GM12878 (cell line): ENCODE measurements around the gene RECK. TPM values are rescaled to one million over a fixed set of nuclear protein-coding genes. Genes with fewer than 3 reads are reported as not detected.

Experiments
- ATAC-seq: fragments of 200-7000 bp; cut with Tn5 transposase; 3 replicates; pipeline ENCODE4 v1.9.1; 2020; ENCODE audit warnings: mild to moderate bottlenecking, moderate library complexity
- BruUV-seq: library from RNA; stranded (reverse); fragments of 400-500 nt; replicated peaks from 2 replicates; lab custom pipeline; 2021; lab: Mats Ljungman, UMichigan
- CTCF ChIA-PET: fragments of 300-600 bp; sonication (Branson Sonifier 250); formaldehyde crosslinking; extraction: SDS; loops from one replicate; lab custom pipeline; 2021; ENCODE audit warnings: inconsistent platforms; lab: Yijun Ruan, JAX
- POLR2A ChIA-PET: fragments of 350-600 bp; formaldehyde crosslinking; extraction: SDS; loops from one replicate; lab custom pipeline; 2021; ENCODE audit warnings: inconsistent platforms; lab: Charles Lee
- RAD21 ChIA-PET: fragments of 300-600 bp; sonication (Branson Sonifier 250); formaldehyde crosslinking; loops from one replicate; lab custom pipeline; 2023; ENCODE audit warnings: antibody characterized with exemption; ENCODE audit not compliant: unreplicated experiment; lab: Charles Lee
- SMC1A ChIA-PET: fragments of 300-600 bp; sonication (Branson Sonifier 250); formaldehyde crosslinking; loops from one replicate; lab custom pipeline; 2023; ENCODE audit not compliant: unreplicated experiment, uncharacterized antibody; lab: Charles Lee
- DNase-seq: peaks from one replicate; pipeline ENCODE4 v3.0.0-alpha.2; 2011; ENCODE audit warnings: low read depth, low spot score
- FAIRE-seq: peaks from 3 replicates; lab custom pipeline; 2011; peaks lifted over from hg19 to GRCh38; lab: Jason Lieb, UNC
- H2AFZ ChIP-seq: 2 replicates; pipeline ENCODE4 v1.6.0; 2011; ENCODE audit warnings: low read depth, low read length, control low read depth; ENCODE audit not compliant: control insufficient read depth
- H3K27ac ChIP-seq: 2 replicates; pipeline ENCODE4 v1.5.1; 2011; ENCODE audit warnings: control low read depth; ENCODE audit not compliant: control insufficient read depth, insufficient read depth
- H3K27me3 ChIP-seq, 2 experiments: replicated peaks in 1 of 2; 2 replicates each; pipeline versions ENCODE4 v1.6.0 to v1.6.1; 2011; ENCODE audit warnings: low read length in 1 of 2; ENCODE audit not compliant: control insufficient read depth in 2 of 2, insufficient read depth in 2 of 2
- H3K36me3 ChIP-seq, 2 experiments: 2 replicates each; pipeline ENCODE4 v1.5.1; 2011; ENCODE audit warnings: low read length in 1 of 2; ENCODE audit not compliant: control insufficient read depth in 2 of 2, insufficient read depth in 2 of 2
- H3K4me1 ChIP-seq: 2 replicates; pipeline ENCODE4 v1.6.1; 2011; ENCODE audit warnings: mild to moderate bottlenecking, low read length, moderate library complexity, mixed read lengths; ENCODE audit not compliant: control insufficient read depth, insufficient read depth
- H3K4me2 ChIP-seq: 2 replicates; pipeline ENCODE4 v1.6.0; 2011; ENCODE audit warnings: control low read depth; ENCODE audit not compliant: control insufficient read depth, insufficient read depth
- H3K4me3 ChIP-seq: fragments of 200-600 bp; sonication (generic); 2 replicates; pipeline ENCODE4 v1.5.1; 2016
- H3K79me2 ChIP-seq: 2 replicates; pipeline ENCODE4 v1.6.0; 2011; ENCODE audit warnings: low read length; ENCODE audit not compliant: control insufficient read depth, insufficient read depth
- H3K9ac ChIP-seq: 2 replicates; pipeline ENCODE4 v1.8.0; 2011; ENCODE audit warnings: low read length, control low read depth, mixed read lengths; ENCODE audit not compliant: control insufficient read depth, insufficient read depth
- H3K9me3 ChIP-seq: replicated peaks from 3 replicates; pipeline ENCODE4 v1.5.1; 2011; ENCODE audit warnings: mild to moderate bottlenecking, low read length; ENCODE audit not compliant: control insufficient read depth, insufficient read depth
- H4K20me1 ChIP-seq: 2 replicates; pipeline ENCODE4 v1.6.0; 2011; ENCODE audit not compliant: control insufficient read depth, insufficient read depth
- EP300 ChIP-seq, 2 experiments: fragments of 150-350 bp in 1 of 2; IDR thresholded peaks; 2 replicates each; pipeline ENCODE4 v1.6.1; 2011 to 2012; ENCODE audit warnings: low read depth in 2 of 2, low read length in 2 of 2, borderline replicate concordance in 1 of 2, improper control_type of control experiment in 1 of 2, inconsistent platforms in 1 of 2; ENCODE audit not compliant: control insufficient read depth in 1 of 2
- EZH2 ChIP-seq: IDR thresholded peaks from 2 replicates; pipeline ENCODE4 v1.6.1; 2012; ENCODE audit warnings: low read depth, mild to moderate bottlenecking, control low read depth, inconsistent platforms, low read length, borderline replicate concordance; ENCODE audit not compliant: control insufficient read depth
- FOXM1 ChIP-seq: IDR thresholded peaks from 2 replicates; pipeline ENCODE4 v1.6.1; 2012; ENCODE audit warnings: low read depth, mild to moderate bottlenecking, inconsistent platforms, low read length, moderate library complexity
- GABPA ChIP-seq: IDR thresholded peaks from 2 replicates; pipeline ENCODE4 v1.6.1; 2014; ENCODE audit warnings: antibody characterized with exemption, low read depth, mild to moderate bottlenecking, inconsistent platforms
- KDM1A ChIP-seq: fragments of 200-600 bp; sonication (generic); IDR thresholded peaks from 2 replicates; pipeline ENCODE4 v1.6.1; 2016; ENCODE audit warnings: borderline replicate concordance
- NFYB ChIP-seq: IDR thresholded peaks from 2 replicates; pipeline ENCODE4 v1.6.1; 2011; ENCODE audit warnings: low read depth, mild to moderate bottlenecking, low read length, improper control_type of control experiment, moderate library complexity; ENCODE audit not compliant: insufficient read depth
- TBL1XR1 ChIP-seq: IDR thresholded peaks from 2 replicates; pipeline ENCODE4 v1.6.1; 2012; ENCODE audit warnings: low read depth, low read length, improper control_type of control experiment
- YY1 ChIP-seq: IDR thresholded peaks from 2 replicates; pipeline ENCODE4 v1.6.1; 2011; ENCODE audit warnings: low read depth, mild to moderate bottlenecking, low read length
- WGBS: methylation state at CpG from one replicate; pipeline ENCODE4 v1.1.6; 2016; ENCODE audit warnings: low lambda C conversion rate; ENCODE audit not compliant: insufficient replicate concordance, insufficient coverage; ENCODE audit errors: missing lambda C conversion rate; 5-methylcytosine and 5-hydroxymethylcytosine counted together
- in situ Hi-C: fragments of 300-500 bp; cut with MboI; formaldehyde crosslinking; loops from 9 replicates; pipeline ENCODE4 v1.14.3; 2018; ENCODE audit warnings: mixed read lengths
- intact Hi-C: fragments of 100-400 bp; cut with micrococcal nuclease; formaldehyde crosslinking; loops from one replicate; pipeline ENCODE4 v1.14.2; 2022; ENCODE audit not compliant: unreplicated experiment
- polyA plus RNA-seq, 11 experiments: library from polyadenylated mRNA; depleted of rRNA in 4 of 11; unstranded in 6 of 11; stranded (reverse) in 5 of 11; fragments of >200 nt; fragmentation: Nextera tagmentation in 4 of 11; fragmentation: Illumina TruSeq in 1 of 11; extraction: Ambion mirVana in 4 of 11; extraction: Trizol in 1 of 11; gene quantifications; 1 replicate in 1 of 11; 2 replicates in 10 of 11; pipeline versions ENCODE4 v1.2.1 to v1.2.3, GENCODE V29; 2011 to 2016; ENCODE audit warnings: inconsistent platforms in 2 of 11, missing spikeins in 2 of 11, low read depth in 1 of 11
- total RNA-seq, 4 experiments: library from RNA; depleted of rRNA in 3 of 4; stranded (reverse); fragments of >200 nt in 3 of 4; fragmentation: Illumina TruSeq in 1 of 4; extraction: Trizol in 1 of 4; gene quantifications; 2 replicates each; pipeline versions ENCODE4 v1.2.1 to v1.2.3, GENCODE V29; 2013 to 2021
- TF ChIP-seq, protein P1 (sequence below): IDR thresholded peaks from 2 replicates; pipeline ENCODE4 v1.6.1; 2011; ENCODE audit warnings: borderline replicate concordance, low read depth, mild to moderate bottlenecking, moderate library complexity, low read length; ENCODE audit not compliant: insufficient read depth, poor library complexity, severe bottlenecking
- TF ChIP-seq, protein P2 (sequence below): fragments of 450-650 bp; conservative IDR thresholded peaks from 2 replicates; pipeline ENCODE4 v1.6.1; 2017; ENCODE audit warnings: mild to moderate bottlenecking, moderate library complexity

Gene RECK
- total and polyA plus RNA-seq, 10 of the 15 experiments (the other 5 are each of a cell fraction or from before 2014, with no cell fraction given), result 0.02 to 0.40 (median 0.13) TPM

DNA sequence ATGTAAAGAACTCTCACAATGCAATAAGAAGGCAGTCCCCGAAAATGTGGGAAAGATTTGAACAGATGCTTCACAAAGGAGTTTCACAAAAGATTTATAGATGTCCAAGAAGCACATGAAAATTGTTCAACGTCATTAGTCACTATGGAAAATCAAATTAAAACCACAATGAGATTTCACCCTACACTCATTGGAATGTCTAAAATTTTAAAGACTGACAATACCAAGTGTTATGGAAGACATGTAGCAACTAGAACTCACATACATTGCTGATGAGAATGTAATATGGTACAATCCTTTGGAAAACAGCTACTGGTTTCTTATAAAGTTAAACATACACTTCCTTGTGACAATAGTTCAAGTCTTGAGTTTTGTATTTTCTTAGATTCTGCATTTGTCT lies 11.0 kb upstream of the RECK start:
- FAIRE-seq, result no peak
- Histone ChIP-seq H3K9me3 (no peaks in the 10 kb centered on the region), H3K9ac (no peak overlapping the region), H3K4me3 (no peak overlapping the region), H3K79me2 (no peaks in the 10 kb centered on the region), H4K20me1 (no peaks in the 10 kb centered on the region), H3K27ac (no peak overlapping the region), H2AFZ (no peak overlapping the region), H3K4me2 (no peak overlapping the region), H3K27me3 (no peaks in the 10 kb centered on the region), H3K4me1 (peaks cover 3% of the 10 kb centered on the region; the same call in 1 of the 2 replicates), H3K36me3 (no peaks in the 10 kb centered on the region)
- WGBS, result 23% methylated on average over 2 of the region's 2 CpGs
- in situ Hi-C loops (no loop called here), intact Hi-C loops (no loop called here)
- ATAC-seq, result no peak
- ChIA-PET CTCF (interaction anchor here (4.6 to 7.5 kb wide), 2 partner anchors 17 to 68 kb away, joined by 98 to 100 read pairs; partner anchors contain the start of gene OR2S2), RAD21 (no interaction called here), SMC1A (no interaction called here), POLR2A (no interaction called here)
- BruUV-seq, result no TSS peak
- DNase-seq, result no peak
- TF ChIP-seq, protein P1, sequence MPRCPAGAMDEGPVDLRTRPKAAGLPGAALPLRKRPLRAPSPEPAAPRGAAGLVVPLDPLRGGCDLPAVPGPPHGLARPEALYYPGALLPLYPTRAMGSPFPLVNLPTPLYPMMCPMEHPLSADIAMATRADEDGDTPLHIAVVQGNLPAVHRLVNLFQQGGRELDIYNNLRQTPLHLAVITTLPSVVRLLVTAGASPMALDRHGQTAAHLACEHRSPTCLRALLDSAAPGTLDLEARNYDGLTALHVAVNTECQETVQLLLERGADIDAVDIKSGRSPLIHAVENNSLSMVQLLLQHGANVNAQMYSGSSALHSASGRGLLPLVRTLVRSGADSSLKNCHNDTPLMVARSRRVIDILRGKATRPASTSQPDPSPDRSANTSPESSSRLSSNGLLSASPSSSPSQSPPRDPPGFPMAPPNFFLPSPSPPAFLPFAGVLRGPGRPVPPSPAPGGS, result no peak
- TF ChIP-seq, protein P2, sequence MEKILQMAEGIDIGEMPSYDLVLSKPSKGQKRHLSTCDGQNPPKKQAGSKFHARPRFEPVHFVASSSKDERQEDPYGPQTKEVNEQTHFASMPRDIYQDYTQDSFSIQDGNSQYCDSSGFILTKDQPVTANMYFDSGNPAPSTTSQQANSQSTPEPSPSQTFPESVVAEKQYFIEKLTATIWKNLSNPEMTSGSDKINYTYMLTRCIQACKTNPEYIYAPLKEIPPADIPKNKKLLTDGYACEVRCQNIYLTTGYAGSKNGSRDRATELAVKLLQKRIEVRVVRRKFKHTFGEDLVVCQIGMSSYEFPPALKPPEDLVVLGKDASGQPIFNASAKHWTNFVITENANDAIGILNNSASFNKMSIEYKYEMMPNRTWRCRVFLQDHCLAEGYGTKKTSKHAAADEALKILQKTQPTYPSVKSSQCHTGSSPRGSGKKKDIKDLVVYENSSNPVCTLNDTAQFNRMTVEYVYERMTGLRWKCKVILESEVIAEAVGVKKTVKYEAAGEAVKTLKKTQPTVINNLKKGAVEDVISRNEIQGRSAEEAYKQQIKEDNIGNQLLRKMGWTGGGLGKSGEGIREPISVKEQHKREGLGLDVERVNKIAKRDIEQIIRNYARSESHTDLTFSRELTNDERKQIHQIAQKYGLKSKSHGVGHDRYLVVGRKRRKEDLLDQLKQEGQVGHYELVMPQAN, result no peak
- TF ChIP-seq GABPA (no peak), EZH2 (no peak), TBL1XR1 (no peak), NFYB (no peak), KDM1A (no peak), YY1 (no peak), FOXM1 (no peak), EP300 (IDR thresholded peaks at IDR 0.05; ENCODE audit: borderline replicate concordance in 1 of 2, control insufficient read depth in 1 of 2, low read depth in 2 of 2, low read length in 2 of 2) (no peak)
